Bronchus fibroblast of lung (primary cell): ENCODE data around the gene ADAMTSL3. TPM values are rescaled to one million over a fixed set of nuclear protein-coding genes. Genes with fewer than 3 reads are reported as not detected.

ENCODE experiments used
- total RNA-seq: library from RNA; depleted of rRNA; stranded (reverse); fragments of >200 nt; gene quantifications from 2 replicates; pipeline ENCODE4 v1.2.3, GENCODE V29; 2015

The ADAMTSL3 gene
- 1.0 TPM in 1 of 2 replicates, not detected in the other for total RNA-seq

GRCh38 chr15:83653639-83654378, at the start of gene ADAMTSL3:
Gene ADAMTSL3, plus strand, starts transcription at chr15:83654123. Its CDS starts 1,639 bp downstream, at chr15:83655762.

Other genes starting within 250 kb of the ADAMTSL3 start
- gene SH3GL3, start 206.8 kb upstream of the ADAMTSL3 start, total RNA-seq: not detected in 2 replicates